Liver (tissue), 9 donors: Measurements from ENCODE around the gene MROH8. TPM values are rescaled to one million over a fixed set of nuclear protein-coding genes. Genes with fewer than 3 reads are reported as not detected.
"Not testable (repeated sequence)": the region's sequence is repeated elsewhere in the genome, so short reads cannot be mapped to it uniquely, and the experiment has no call there.

ENCODE experiments used
- DNase-seq: peaks from one replicate; pipeline ENCODE4 v3.0.0-alpha.2; 2017; ENCODE audit warnings: low spot score
- H3K27ac ChIP-seq, 2 donors: one replicate each; pipeline ENCODE4 v1.7.0; 2013; ENCODE audit warnings: inconsistent platforms in 2 of 2, low read length in 2 of 2, control low read depth in 1 of 2, low read depth in 1 of 2, mild to moderate bottlenecking in 1 of 2
- H3K27me3 ChIP-seq, 4 donors: one replicate each; pipeline versions ENCODE4 v1.6.1 to v1.7.0; 2013; ENCODE audit warnings: low read length in 3 of 4, inconsistent platforms in 1 of 4, mild to moderate bottlenecking in 1 of 4, moderate library complexity in 1 of 4; ENCODE audit not compliant: control insufficient read depth in 4 of 4, insufficient read depth in 4 of 4
- H3K36me3 ChIP-seq, 4 donors: one replicate each; pipeline versions ENCODE4 v1.6.1 to v1.7.0; 2013; ENCODE audit warnings: low read length in 3 of 4, mild to moderate bottlenecking in 3 of 4, low read depth in 1 of 4, moderate library complexity in 1 of 4; ENCODE audit not compliant: control insufficient read depth in 4 of 4, insufficient read depth in 3 of 4
- H3K4me1 ChIP-seq, 4 donors: one replicate each; pipeline versions ENCODE4 v1.6.1 to v1.7.0; 2013; ENCODE audit warnings: low read length in 3 of 4, mild to moderate bottlenecking in 3 of 4, moderate library complexity in 1 of 4; ENCODE audit not compliant: control insufficient read depth in 4 of 4, insufficient read depth in 4 of 4
- H3K4me3 ChIP-seq, 3 donors: one replicate each; pipeline versions ENCODE4 v1.6.1 to v1.7.0; 2013; ENCODE audit warnings: low read length in 3 of 3, control low read depth in 1 of 3, low read depth in 1 of 3, mild to moderate bottlenecking in 1 of 3
- H3K9ac ChIP-seq, 2 donors: one replicate each; pipeline ENCODE4 v1.7.0; 2013; ENCODE audit warnings: low read length in 2 of 2, mild to moderate bottlenecking in 2 of 2, moderate library complexity in 2 of 2, control low read depth in 1 of 2, low read depth in 1 of 2
- H3K9me3 ChIP-seq, 4 donors: one replicate each; pipeline versions ENCODE4 v1.6.1 to v1.7.0; 2013; ENCODE audit warnings: low read length in 3 of 4; ENCODE audit not compliant: control insufficient read depth in 4 of 4
- CTCF ChIP-seq: fragments of 150-350 bp; IDR thresholded peaks from 2 replicates; pipeline ENCODE4 v1.5.1; 2017; ENCODE audit warnings: improper control_type of control experiment, low read depth, low read length; ENCODE audit not compliant: missing input control
- EGR1 ChIP-seq, 2 donors: IDR thresholded peaks; 2 replicates each; pipeline ENCODE4 v1.6.1; 2016 to 2018; ENCODE audit warnings: antibody characterized with exemption in 2 of 2, low read depth in 2 of 2
- FOXA1 ChIP-seq: IDR thresholded peaks from 2 replicates; pipeline ENCODE4 v1.6.1; 2016; ENCODE audit warnings: antibody characterized with exemption
- FOXA2 ChIP-seq: IDR thresholded peaks from 2 replicates; pipeline ENCODE4 v1.6.1; 2016; ENCODE audit warnings: antibody characterized with exemption
- GABPA ChIP-seq, 2 donors: IDR thresholded peaks in 1 of 2; conservative IDR thresholded peaks in 1 of 2; 2 replicates each; pipeline ENCODE4 v1.6.1; 2016; ENCODE audit warnings: antibody characterized with exemption in 2 of 2, mild to moderate bottlenecking in 1 of 2, moderate library complexity in 1 of 2
- HNF4A ChIP-seq, 2 donors: conservative IDR thresholded peaks; 2 replicates each; pipeline ENCODE4 v1.6.1; 2016; ENCODE audit warnings: antibody characterized with exemption in 2 of 2, mild to moderate bottlenecking in 2 of 2
- NR2F2 ChIP-seq: IDR thresholded peaks from 2 replicates; pipeline ENCODE4 v1.6.1; 2016; ENCODE audit warnings: antibody characterized with exemption
- RAD21 ChIP-seq, 2 donors: IDR thresholded peaks; 2 replicates each; pipeline ENCODE4 v1.6.1; 2016; ENCODE audit warnings: antibody characterized with exemption in 2 of 2, mild to moderate bottlenecking in 2 of 2
- SP1 ChIP-seq: IDR thresholded peaks from 2 replicates; pipeline ENCODE4 v1.6.1; 2018; ENCODE audit warnings: antibody characterized with exemption, mild to moderate bottlenecking
- TAF1 ChIP-seq: conservative IDR thresholded peaks from 2 replicates; pipeline ENCODE4 v1.6.1; 2016; ENCODE audit warnings: antibody characterized with exemption, mild to moderate bottlenecking
- WGBS: extraction: QIAGEN DNeasy Blood & Tissue Kit; methylation state at CpG from one replicate; pipeline ENCODE4 v1.1.7; 2013; 5-methylcytosine and 5-hydroxymethylcytosine counted together
- polyA plus RNA-seq, 2 donors: library from polyadenylated mRNA; stranded (reverse) in 1 of 2; unstranded in 1 of 2; fragments of 200-250 nt in 1 of 2; fragments of >200 nt in 1 of 2; fragmentation: Nextera tagmentation in 1 of 2; extraction: Ambion mirVana in 1 of 2; gene quantifications; one replicate each; pipeline versions ENCODE4 v1.2.1 to v1.2.3, GENCODE V29; 2013 to 2015
- total RNA-seq, 2 donors: library from RNA; depleted of rRNA; stranded (reverse); fragments of >200 nt; gene quantifications; one replicate each; pipeline ENCODE4 v1.2.3, GENCODE V29; 2014
- donor health status: healthy.
- donor health status: healthy.
- donor health status: healthy.
- donor health status: healthy.
- donor health status: healthy.

Gene MROH8
- total and polyA plus RNA-seq, 4 donors, result 1.3 to 5.1 (median 2.0) TPM

GRCh38 chr20:37131486-37131885 lies 47.9 kb downstream of the MROH8 start (continued):
- TF ChIP-seq EGR1 (IDR thresholded peaks at IDR 0.05; ENCODE audit: low read depth in 2 of 2) (no peak), FOXA2 (no peak)

- Histone ChIP-seq H3K27ac (no peak overlapping the region), H3K9me3 (no peaks in the 10 kb centered on the region), H3K36me3 (no peaks in the 10 kb centered on the region), H3K4me1 (no peaks in the 10 kb centered on the region), H3K27me3 (no peaks in the 10 kb centered on the region), H3K9ac (no peak overlapping the region), H3K4me3 (no peak overlapping the region)
- WGBS, result 87% methylated on average over 3 of the region's 3 CpGs
- DNase-seq, result no peak
- TF ChIP-seq NR2F2, result no peak
- TF ChIP-seq EGR1 (IDR thresholded peaks at IDR 0.05; ENCODE audit: low read depth in 2 of 2), result no peak
- TF ChIP-seq CTCF, result no peak
- no peak for TF ChIP-seq RAD21 (IDR thresholded peaks at IDR 0.05)
- no peak for TF ChIP-seq SP1
Observed at GRCh38 chr20:37128803-37129202, 50.5 kb downstream of the MROH8 start.

GRCh38 chr20:37126290-37126689 lies 53.1 kb downstream of the MROH8 start:
- not testable (repeated sequence) for H3K4me3 ChIP-seq, H3K4me1 ChIP-seq, H3K9me3 ChIP-seq, H3K36me3 ChIP-seq, H3K27me3 ChIP-seq, H3K27ac ChIP-seq, DNase-seq, H3K9ac ChIP-seq
- WGBS, result 95% methylated on average over 29 of the region's 30 CpGs

GRCh38 chr20:37123441-37123840 lies 55.9 kb downstream of the MROH8 start:
- H3K4me3 ChIP-seq, result no peak overlapping the region
- H3K27ac ChIP-seq, result no peak overlapping the region
- TF ChIP-seq CTCF (no peak), GABPA (IDR thresholded peaks at IDR 0.05 in 1 of 2, conservative IDR thresholded peaks at IDR 0.05 in 1 of 2) (no peak), FOXA1 (no peak), TAF1 (no peak), HNF4A (conservative IDR thresholded peaks at IDR 0.05) (no peak)
- peaks cover 0 to 3% (median 0%) of the 10 kb centered on the region in 4 donors for H3K36me3 ChIP-seq
- DNase-seq, result no peak
- H3K27me3 ChIP-seq, result no peaks in the 10 kb centered on the region
- no peaks in the 10 kb centered on the region for H3K9me3 ChIP-seq
- H3K9ac ChIP-seq, result no peak overlapping the region
- WGBS, result 83% methylated on average over 6 of the region's 6 CpGs
- H3K4me1 ChIP-seq, result no peaks in the 10 kb centered on the region
